ENCODE results near the gene ISCA2.

DNA sequence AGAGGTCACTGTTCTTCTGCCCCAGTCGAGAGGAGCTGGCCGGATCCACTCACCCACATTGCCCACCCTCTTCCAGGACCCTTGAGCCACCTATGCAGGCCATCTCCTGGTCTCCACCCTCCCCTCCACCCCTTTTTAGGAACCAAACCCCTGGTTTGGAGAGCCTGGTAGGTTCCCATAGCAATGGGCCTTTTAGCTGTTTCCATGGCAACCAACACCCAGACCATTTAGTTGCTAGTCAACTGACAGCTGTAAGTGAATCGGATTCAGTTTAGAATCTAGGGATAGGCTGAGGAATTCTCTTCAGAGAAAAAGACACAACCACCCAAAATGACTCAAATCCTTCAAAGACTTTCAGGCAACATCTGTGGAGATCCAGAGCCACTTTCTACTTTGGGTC, 17.0 kb upstream of the ISCA2 start:
- TF ChIP-seq, protein P1, sequence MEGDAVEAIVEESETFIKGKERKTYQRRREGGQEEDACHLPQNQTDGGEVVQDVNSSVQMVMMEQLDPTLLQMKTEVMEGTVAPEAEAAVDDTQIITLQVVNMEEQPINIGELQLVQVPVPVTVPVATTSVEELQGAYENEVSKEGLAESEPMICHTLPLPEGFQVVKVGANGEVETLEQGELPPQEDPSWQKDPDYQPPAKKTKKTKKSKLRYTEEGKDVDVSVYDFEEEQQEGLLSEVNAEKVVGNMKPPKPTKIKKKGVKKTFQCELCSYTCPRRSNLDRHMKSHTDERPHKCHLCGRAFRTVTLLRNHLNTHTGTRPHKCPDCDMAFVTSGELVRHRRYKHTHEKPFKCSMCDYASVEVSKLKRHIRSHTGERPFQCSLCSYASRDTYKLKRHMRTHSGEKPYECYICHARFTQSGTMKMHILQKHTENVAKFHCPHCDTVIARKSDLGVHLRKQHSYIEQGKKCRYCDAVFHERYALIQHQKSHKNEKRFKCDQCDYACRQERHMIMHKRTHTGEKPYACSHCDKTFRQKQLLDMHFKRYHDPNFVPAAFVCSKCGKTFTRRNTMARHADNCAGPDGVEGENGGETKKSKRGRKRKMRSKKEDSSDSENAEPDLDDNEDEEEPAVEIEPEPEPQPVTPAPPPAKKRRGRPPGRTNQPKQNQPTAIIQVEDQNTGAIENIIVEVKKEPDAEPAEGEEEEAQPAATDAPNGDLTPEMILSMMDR (conservative IDR thresholded peaks at IDR 0.05; ENCODE audit: low read length) = no peak
- no peak for TF ChIP-seq EZH2phosphoT487 (IDR thresholded peaks at IDR 0.05; ENCODE audit: borderline replicate concordance)

Data from Loucy (cell line).